Mesodermal cell (in vitro differentiated cells): ENCODE data around the gene ZNF207.
"Not testable (repeated sequence)": the region's sequence is repeated elsewhere in the genome, so short reads cannot be mapped to it uniquely, and the experiment has no call there.

ENCODE experiments used
- H3K27ac ChIP-seq: 2 replicates; pipeline ENCODE4 v1.7.0; 2013; ENCODE audit warnings: mild to moderate bottlenecking, low read depth, low read length, moderate library complexity; ENCODE audit not compliant: severe bottlenecking
- H3K36me3 ChIP-seq: 2 replicates; pipeline ENCODE4 v1.7.1; 2013; ENCODE audit warnings: mild to moderate bottlenecking, low read length, moderate library complexity; ENCODE audit not compliant: control insufficient read depth, insufficient read depth
- H3K4me1 ChIP-seq: one replicate; pipeline ENCODE4 v1.7.1; 2013; ENCODE audit warnings: mild to moderate bottlenecking, low read length; ENCODE audit not compliant: insufficient read depth, control insufficient read depth, poor library complexity, severe bottlenecking
- H3K4me3 ChIP-seq: 2 replicates; pipeline ENCODE4 v1.7.0; 2013; ENCODE audit warnings: low read length, control low read depth, mild to moderate bottlenecking; ENCODE audit not compliant: insufficient read depth, poor library complexity, severe bottlenecking; ENCODE audit errors: extremely low read depth
- H3K9me3 ChIP-seq: 2 replicates; pipeline ENCODE4 v1.7.1; 2013; ENCODE audit warnings: mild to moderate bottlenecking, low read length, moderate library complexity; ENCODE audit not compliant: control insufficient read depth
- WGBS, 2 experiments: methylation state at CpG; one replicate each; pipeline ENCODE4 v1.1.5; 2013; ENCODE audit warnings: missing lambda C conversion rate in 2 of 2; ENCODE audit not compliant: insufficient coverage in 2 of 2; 5-methylcytosine and 5-hydroxymethylcytosine counted together

ZNF207 gene

DNA sequence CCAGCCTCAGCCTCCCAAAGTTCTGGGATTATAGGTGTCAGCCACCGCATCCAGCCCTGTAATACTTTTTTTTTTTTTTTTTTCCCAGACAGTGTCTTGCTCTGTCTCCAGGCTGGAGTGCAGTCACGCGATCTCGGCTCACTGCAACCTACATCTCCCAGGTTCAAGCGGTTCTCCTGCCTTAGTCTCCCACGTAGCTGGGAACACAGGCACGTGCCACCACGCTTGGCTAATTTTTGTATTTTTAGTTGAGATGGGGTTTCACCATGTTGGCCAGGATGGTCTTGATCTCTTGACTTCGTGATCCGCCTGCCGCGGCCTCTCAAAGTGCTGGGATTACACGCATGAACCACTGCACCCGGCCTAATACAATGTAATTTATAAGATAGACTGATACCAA is 38.2 kb downstream of the ZNF207 start:
- not testable (repeated sequence) for H3K4me3 ChIP-seq, H3K4me1 ChIP-seq, H3K9me3 ChIP-seq, H3K27ac ChIP-seq
- WGBS, 2 experiments, result 89 to 96% methylated on average over 1 to 7 of the region's 14 CpGs
- peaks cover 43% of the 10 kb centered on the region for H3K36me3 ChIP-seq

DNA sequence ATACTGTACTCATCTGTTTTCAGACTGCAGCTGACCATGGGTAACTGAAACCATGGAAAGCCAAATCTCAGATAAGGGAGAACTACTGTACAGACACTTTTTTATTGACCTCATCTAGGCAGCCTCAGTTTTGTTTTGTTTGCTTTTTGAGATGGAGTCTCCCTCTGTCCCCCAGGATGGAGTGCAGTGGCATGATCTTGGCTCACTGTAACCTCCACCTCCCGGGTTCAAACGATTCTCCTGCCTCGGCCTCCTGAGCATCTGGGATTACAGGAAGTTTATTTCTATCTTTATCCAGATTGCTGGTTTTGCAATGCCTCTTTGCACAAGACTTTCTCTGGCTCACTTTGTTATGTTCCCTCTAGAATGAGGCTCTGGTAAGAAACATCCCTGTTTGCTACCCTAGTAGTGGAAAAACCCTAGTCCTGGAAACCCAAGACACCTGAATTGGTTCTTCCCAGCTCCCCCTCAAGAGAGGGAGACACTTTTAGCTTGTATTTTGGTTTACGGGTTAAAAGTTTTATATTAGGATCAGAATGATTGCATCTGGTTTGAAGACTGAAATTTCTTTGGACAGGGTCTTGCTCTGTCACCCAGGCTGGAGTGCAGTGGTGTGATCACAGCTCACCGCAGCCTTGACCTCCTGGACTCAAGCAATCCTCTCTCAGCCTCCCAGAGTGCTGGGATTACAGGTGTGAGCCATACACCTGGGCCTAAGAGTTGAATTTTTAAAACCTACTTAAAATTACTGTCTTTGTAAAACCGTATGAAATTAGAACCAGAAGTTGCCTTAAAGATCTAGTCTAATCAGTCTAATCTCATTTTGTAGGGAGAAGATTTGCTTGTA is 38.9 kb downstream of the ZNF207 start:
- no peak overlapping the region for H3K4me3 ChIP-seq
- no peak overlapping the region for H3K27ac ChIP-seq
- H3K4me1 ChIP-seq, result no peaks in the 10 kb centered on the region
- H3K36me3 ChIP-seq, result peaks cover 40% of the 10 kb centered on the region
- H3K9me3 ChIP-seq, result no peaks in the 10 kb centered on the region
- 96 to 100% methylated on average over 4 to 6 of the region's 6 CpGs for WGBS, 2 experiments

DNA sequence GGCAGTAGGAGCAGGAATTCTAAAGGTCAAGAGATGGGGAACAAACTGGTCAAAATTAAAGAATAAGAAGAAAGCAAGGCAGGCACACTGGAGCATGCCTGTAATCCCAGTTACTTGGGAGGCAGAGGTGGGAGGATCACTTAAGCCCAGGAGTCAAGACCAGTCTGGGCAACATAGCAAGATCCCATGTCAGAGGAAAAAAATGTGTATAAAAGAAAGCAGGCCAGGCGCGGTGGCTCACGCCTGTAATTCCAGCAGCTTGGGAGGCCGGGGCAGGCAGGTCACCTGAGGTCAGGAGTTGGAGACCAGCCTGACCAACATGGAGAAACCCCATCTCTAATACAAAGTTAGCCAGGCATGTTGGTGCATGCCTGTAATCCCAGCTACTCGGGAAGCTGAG is 43.9 kb downstream of the ZNF207 start:
- H3K27ac ChIP-seq, result no peak overlapping the region
- WGBS, 2 experiments, result 93 to 95% methylated on average over 5 of the region's 5 CpGs

DNA sequence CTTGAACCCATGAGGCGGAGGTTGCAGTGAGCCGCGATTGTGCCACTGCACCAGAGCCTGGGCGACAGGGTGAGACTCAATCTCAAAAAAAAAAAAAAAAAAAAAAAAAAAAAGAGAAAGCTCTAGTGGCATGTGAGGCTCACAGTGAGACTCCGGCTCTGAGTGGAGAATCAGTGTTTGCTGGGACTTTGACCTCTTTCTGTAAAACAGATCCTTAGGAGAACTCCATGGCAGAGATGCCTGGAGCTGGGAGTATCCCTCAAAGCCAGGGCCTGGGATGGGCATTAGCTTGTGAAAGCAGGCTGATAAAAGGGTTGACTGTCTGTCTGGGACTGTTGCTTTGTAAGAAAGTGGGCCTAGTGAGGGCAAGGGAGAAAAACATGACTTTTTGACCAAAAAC is 46.4 kb downstream of the ZNF207 start:
- Histone ChIP-seq H3K27ac (no peak overlapping the region), H3K4me1 (no peaks in the 10 kb centered on the region), H3K9me3 (no peaks in the 10 kb centered on the region), H3K36me3 (peaks cover 8% of the 10 kb centered on the region), H3K4me3 (no peak overlapping the region)
- WGBS, 2 experiments, result 94% methylated on average over 3 of the region's 5 CpGs; no CpG with 5 or more reads in 1 of the 2 experiments

More for the DNA sequence above, 43.9 kb downstream of the ZNF207 start:
- Histone ChIP-seq H3K36me3 (peaks cover 16% of the 10 kb centered on the region), H3K4me1 (no peaks in the 10 kb centered on the region), H3K9me3 (no peaks in the 10 kb centered on the region), H3K4me3 (no peak overlapping the region)

DNA sequence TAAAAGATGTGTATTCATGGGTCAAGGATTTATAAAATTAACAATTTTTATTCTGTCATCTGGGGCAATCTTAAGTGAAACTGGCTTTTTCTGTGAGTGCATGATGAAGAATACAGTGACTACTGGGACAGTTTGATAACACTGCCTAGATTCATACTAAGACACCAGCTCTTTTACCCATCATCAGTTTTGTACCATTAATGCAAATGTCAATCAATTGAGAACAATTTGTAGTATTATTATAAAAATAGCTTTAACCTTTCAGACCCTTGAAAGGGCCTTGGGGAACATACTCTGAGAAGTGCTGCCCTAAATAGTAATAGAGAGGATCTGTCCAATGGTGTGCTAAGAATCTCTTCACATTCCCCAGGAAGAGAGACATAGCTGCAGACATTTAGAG is 49.0 kb downstream of the ZNF207 start:
- Histone ChIP-seq H3K27ac (no peak overlapping the region), H3K4me3 (no peak overlapping the region), H3K36me3 (no peaks in the 10 kb centered on the region), H3K4me1 (no peaks in the 10 kb centered on the region), H3K9me3 (no peaks in the 10 kb centered on the region)

DNA sequence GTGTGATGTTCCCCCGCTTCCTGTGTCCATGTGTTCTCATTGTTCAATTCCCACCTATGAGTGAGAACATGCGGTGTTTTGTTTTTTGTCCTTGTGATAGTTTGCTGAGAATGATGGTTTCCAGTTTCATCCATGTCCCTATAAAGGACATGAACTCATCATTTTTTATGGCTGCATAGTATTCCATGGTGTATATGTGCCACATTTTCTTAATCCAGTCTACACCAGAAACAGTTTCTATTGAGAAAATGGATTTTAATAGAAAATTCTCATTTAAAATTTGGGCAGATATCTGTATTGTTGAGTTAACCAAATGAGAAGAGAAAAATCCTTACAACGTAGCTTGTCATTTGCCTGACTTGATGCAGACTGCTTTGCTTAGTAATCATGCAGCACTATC is 60.1 kb downstream of the ZNF207 start:
- 100% methylated on average over 1 of the region's 3 CpGs for WGBS, 2 experiments
- not testable (repeated sequence) for H3K4me3 ChIP-seq

DNA sequence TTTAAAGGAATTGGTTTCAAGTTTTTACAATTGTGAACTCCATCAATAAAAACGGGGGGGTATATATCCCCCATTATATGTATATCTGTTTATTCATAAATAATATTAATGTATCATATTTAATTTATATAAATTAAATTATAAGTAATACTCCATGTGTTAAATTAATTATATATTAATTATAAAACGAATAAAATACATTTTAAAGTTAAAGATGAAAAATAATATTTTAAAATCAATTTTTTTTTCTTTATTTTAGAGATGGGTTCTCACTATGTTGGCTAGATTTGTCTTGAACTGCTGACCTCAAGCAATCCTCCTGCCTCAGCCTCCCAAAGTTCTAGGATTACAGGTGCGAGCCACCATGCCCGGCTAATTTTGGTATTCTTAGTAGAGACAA is 76.9 kb downstream of the ZNF207 start:
- Histone ChIP-seq H3K4me3 (no peak overlapping the region), H3K9me3 (peaks cover 20% of the 10 kb centered on the region), H3K4me1 (no peaks in the 10 kb centered on the region), H3K27ac (no peak overlapping the region), H3K36me3 (no peaks in the 10 kb centered on the region)
- WGBS, 2 experiments, result 90 to 94% methylated on average over 2 of the region's 4 CpGs

More for the DNA sequence above, 60.1 kb downstream of the ZNF207 start:
- not testable (repeated sequence) for H3K4me1 ChIP-seq, H3K36me3 ChIP-seq, H3K9me3 ChIP-seq, H3K27ac ChIP-seq

DNA sequence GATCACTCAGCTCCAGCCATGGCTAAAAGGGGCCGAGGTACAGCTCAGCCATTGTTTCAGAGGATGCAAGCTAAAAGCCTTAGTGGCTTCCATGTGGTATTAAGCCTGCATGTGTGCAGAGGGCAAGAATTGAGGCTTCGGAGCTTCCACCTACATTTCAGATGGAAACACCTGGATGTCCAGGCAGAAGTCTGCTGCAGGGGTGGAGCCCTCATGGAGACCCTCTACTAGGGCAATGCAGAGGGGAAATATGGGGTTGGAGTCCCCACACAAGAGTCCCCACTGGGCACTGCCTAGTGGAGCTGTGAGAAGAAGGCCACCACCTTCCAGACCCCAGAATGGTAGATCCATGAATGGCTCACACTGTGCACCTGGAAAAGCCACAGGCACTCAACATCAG is 79.6 kb downstream of the ZNF207 start:
- Histone ChIP-seq H3K9me3 (peaks cover 20% of the 10 kb centered on the region), H3K27ac (no peak overlapping the region), H3K4me1 (peaks cover under 1% of the 10 kb centered on the region), H3K4me3 (no peak overlapping the region), H3K36me3 (no peaks in the 10 kb centered on the region)
- 94 to 96% methylated on average over 2 of the region's 2 CpGs for WGBS, 2 experiments
